IMR-90 (cell line): Measurements from ENCODE around the gene CERS6. TPM values are rescaled to one million over a fixed set of nuclear protein-coding genes. Genes with fewer than 3 reads are reported as not detected.

Source experiments
- ATAC-seq: fragments of 200-7000 bp; cut with Tn5 transposase; 2 replicates; pipeline ENCODE4 v1.9.1; 2020; ENCODE audit warnings: low read depth, mild to moderate bottlenecking, moderate library complexity
- BruUV-seq: library from RNA; stranded (reverse); fragments of 400-500 nt; replicated peaks from 2 replicates; lab custom pipeline; 2021; lab: Mats Ljungman, UMichigan
- CTCF ChIA-PET: fragments of 300-600 bp; formaldehyde crosslinking; extraction: SDS; loops from one replicate; lab custom pipeline; 2021; ENCODE audit warnings: antibody characterized with exemption; lab: Yijun Ruan, JAX
- POLR2A ChIA-PET: fragments of 300-600 bp; sonication (Branson Sonifier 250); formaldehyde crosslinking; loops from one replicate; lab custom pipeline; 2022; ENCODE audit warnings: antibody characterized with exemption; ENCODE audit not compliant: unreplicated experiment; lab: Charles Lee
- DNase-seq: peaks from one replicate; pipeline ENCODE4 v3.0.0; 2013
- H2AFZ ChIP-seq: replicated peaks from 2 replicates; pipeline ENCODE3; 2013; ENCODE audit warnings: low read length, mild to moderate bottlenecking; ENCODE audit not compliant: poor library complexity
- H2AK5ac ChIP-seq: 2 replicates; pipeline ENCODE4 v1.6.1; 2013; ENCODE audit warnings: low read depth, low read length, inconsistent platforms
- H2AK9ac ChIP-seq: replicated peaks from 2 replicates; pipeline ENCODE3; 2013; ENCODE audit warnings: mild to moderate bottlenecking, low read depth, low read length, moderate library complexity; ENCODE audit not compliant: poor library complexity
- H2BK120ac ChIP-seq: 2 replicates; pipeline ENCODE4 v1.6.1; 2013; ENCODE audit warnings: low read depth, low read length, inconsistent platforms
- H2BK15ac ChIP-seq: 3 replicates; pipeline ENCODE4 v1.6.1; 2013; ENCODE audit warnings: low read depth, low read length, inconsistent platforms
- H2BK20ac ChIP-seq: 2 replicates; pipeline ENCODE4 v1.6.1; 2013; ENCODE audit warnings: low read depth, mild to moderate bottlenecking, inconsistent platforms, low read length, moderate library complexity
- H2BK5ac ChIP-seq: 2 replicates; pipeline ENCODE4 v1.6.1; 2013; ENCODE audit warnings: mild to moderate bottlenecking, low read depth, low read length, inconsistent platforms; ENCODE audit not compliant: poor library complexity, severe bottlenecking
- H3K14ac ChIP-seq: replicated peaks from 2 replicates; pipeline ENCODE4 v1.6.1; 2013; ENCODE audit warnings: low read depth, low read length, inconsistent platforms
- H3K18ac ChIP-seq: 2 replicates; pipeline ENCODE4 v1.6.1; 2013; ENCODE audit warnings: low read depth, low read length, control low read depth
- H3K23ac ChIP-seq: 2 replicates; pipeline ENCODE4 v1.6.1; 2013; ENCODE audit warnings: low read depth, low read length, inconsistent platforms
- H3K27ac ChIP-seq: 2 replicates; pipeline ENCODE4 v1.5.1; 2013; ENCODE audit warnings: mild to moderate bottlenecking, control low read depth, low read length; ENCODE audit not compliant: insufficient read depth
- H3K27me3 ChIP-seq: 2 replicates; pipeline ENCODE4 v1.6.1; 2013; ENCODE audit warnings: low read length; ENCODE audit not compliant: control insufficient read depth, insufficient read depth
- H3K36me3 ChIP-seq: 2 replicates; pipeline ENCODE4 v1.6.1; 2013; ENCODE audit warnings: low read length, mixed read lengths; ENCODE audit not compliant: control insufficient read depth, insufficient read depth
- H3K4ac ChIP-seq: 2 replicates; pipeline ENCODE4 v1.6.1; 2013; ENCODE audit warnings: low read depth, low read length, inconsistent platforms
- H3K4me1 ChIP-seq: 2 replicates; pipeline ENCODE4 v1.6.1; 2013; ENCODE audit warnings: low read length, mixed read lengths; ENCODE audit not compliant: control insufficient read depth, insufficient read depth
- H3K4me2 ChIP-seq: 2 replicates; pipeline ENCODE4 v1.6.1; 2013; ENCODE audit warnings: low read depth, mild to moderate bottlenecking, control low read depth, low read length, moderate library complexity
- H3K4me3 ChIP-seq: 2 replicates; pipeline ENCODE4 v1.5.1; 2013; ENCODE audit warnings: low read depth, mild to moderate bottlenecking, control low read depth, low read length, moderate library complexity; ENCODE audit not compliant: insufficient read depth
- H3K56ac ChIP-seq: 2 replicates; pipeline ENCODE4 v1.6.1; 2013; ENCODE audit warnings: low read length, inconsistent platforms; ENCODE audit not compliant: insufficient read depth; ENCODE audit errors: extremely low read depth
- H3K79me1 ChIP-seq, 2 experiments: 2 replicates each; pipeline ENCODE4 v1.6.1; 2013; ENCODE audit warnings: low read length in 2 of 2, inconsistent platforms in 1 of 2, low read depth in 1 of 2
- H3K9ac ChIP-seq: 2 replicates; pipeline ENCODE4 v1.6.1; 2013; ENCODE audit warnings: low read depth, low read length, control low read depth
- H3K9me1 ChIP-seq: 2 replicates; pipeline ENCODE4 v1.6.1; 2013; ENCODE audit warnings: low read length, inconsistent platforms; ENCODE audit not compliant: insufficient read depth
- H3K9me3 ChIP-seq: 2 replicates; pipeline ENCODE4 v1.6.1; 2013; ENCODE audit warnings: low read length; ENCODE audit not compliant: control insufficient read depth, insufficient read depth
- H4K20me1 ChIP-seq: 2 replicates; pipeline ENCODE4 v1.6.1; 2013; ENCODE audit warnings: low read length, inconsistent platforms; ENCODE audit not compliant: insufficient read depth
- H4K5ac ChIP-seq: 2 replicates; pipeline ENCODE4 v1.6.1; 2013; ENCODE audit warnings: mild to moderate bottlenecking, low read depth, low read length, control low read depth
- H4K8ac ChIP-seq, 2 experiments: 2 replicates each; pipeline ENCODE4 v1.6.1; 2013; ENCODE audit warnings: low read depth in 2 of 2, low read length in 2 of 2, control low read depth in 1 of 2, inconsistent platforms in 1 of 2
- H4K91ac ChIP-seq: 2 replicates; pipeline ENCODE4 v1.6.1; 2013; ENCODE audit warnings: low read depth, low read length, inconsistent platforms; ENCODE audit not compliant: insufficient read depth
- ELK1 ChIP-seq: fragments of 150-350 bp; IDR thresholded peaks from 2 replicates; pipeline ENCODE4 v1.6.1; 2016; ENCODE audit warnings: low read depth, mild to moderate bottlenecking, low read length, moderate library complexity, borderline replicate concordance
- MAFK ChIP-seq: IDR thresholded peaks from 2 replicates; pipeline ENCODE4 v1.6.1; 2012; ENCODE audit warnings: low read depth, low read length, improper control_type of control experiment
- WGBS, 2 experiments: methylation state at CpG; one replicate each; pipeline versions ENCODE4 v1.1.5 to v1.1.7; 2013; ENCODE audit warnings: missing lambda C conversion rate in 2 of 2; ENCODE audit not compliant: insufficient read length in 1 of 2; ENCODE audit errors: extremely low coverage in 2 of 2; 5-methylcytosine and 5-hydroxymethylcytosine counted together
- dilution Hi-C: fragments of 300-500 bp; cut with HindIII; formaldehyde crosslinking; loops from one replicate; pipeline ENCODE4 v1.14.3; 2018; ENCODE audit warnings: low sequenced_read_pairs; ENCODE audit not compliant: unreplicated experiment
- in situ Hi-C: fragments of 300-500 bp; cut with MboI; formaldehyde crosslinking; loops from 3 replicates; pipeline ENCODE4 v1.14.3; 2019; ENCODE audit warnings: low sequenced_read_pairs, inconsistent platforms, mixed read lengths
- intact Hi-C: fragments of 100-400 bp; cut with micrococcal nuclease; formaldehyde crosslinking; loops from 2 replicates; pipeline ENCODE4 v1.10.0; 2022
- polyA plus RNA-seq, 3 experiments: library from polyadenylated mRNA; depleted of rRNA; stranded (reverse); fragments of >200 nt; gene quantifications; 2 replicates each; pipeline ENCODE4 v1.2.3, GENCODE V29; 2012; ENCODE audit warnings: low replicate concordance in 1 of 3
- total RNA-seq: library from RNA; depleted of rRNA; stranded (reverse); fragments of >200 nt; gene quantifications from 2 replicates; pipeline ENCODE4 v1.2.3, GENCODE V29; 2012

CERS6 gene
- total and polyA plus RNA-seq, 2 of the 4 experiments (the other 2 are of a cell fraction), result 2.1 to 5.7 TPM

DNA sequence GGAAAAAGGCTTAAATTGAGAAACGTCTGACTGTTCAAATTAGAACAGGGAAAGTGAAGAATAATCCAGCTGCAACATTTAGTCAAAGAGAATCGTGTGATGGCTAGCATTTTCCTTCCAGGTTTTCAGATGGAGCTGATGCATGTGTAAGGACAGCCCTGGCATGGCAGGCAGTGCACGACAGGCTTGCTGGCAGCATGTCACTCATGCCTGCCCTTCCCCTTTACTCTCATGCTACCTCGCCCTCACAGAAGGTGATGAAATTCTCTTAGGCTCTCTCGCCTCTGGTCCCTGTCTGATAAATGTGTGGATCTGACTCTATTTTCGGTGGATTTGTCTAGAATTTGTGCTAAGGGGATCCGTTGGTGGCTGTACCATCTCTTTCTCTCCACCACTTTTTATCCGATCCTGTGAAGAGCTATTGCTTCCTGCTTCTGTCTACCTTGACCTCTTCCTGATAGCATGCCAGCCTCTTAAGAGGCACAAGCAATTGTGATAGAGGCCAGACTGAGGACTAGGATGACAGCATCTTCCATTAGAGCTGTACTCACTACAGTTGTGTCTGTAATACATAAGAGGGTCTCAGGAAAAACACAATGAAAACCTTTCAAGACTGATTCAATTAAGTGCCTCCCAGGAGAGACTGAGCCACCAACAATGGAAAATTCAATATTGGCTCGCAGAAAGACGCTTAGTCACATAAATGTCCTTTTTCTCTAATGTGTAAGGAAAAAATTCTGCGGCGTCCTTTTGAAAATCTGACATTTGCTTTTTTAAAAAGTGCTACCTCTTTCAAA, 280.8 kb downstream of the CERS6 start:
- Histone ChIP-seq H2AK9ac (no peak overlapping the region), H3K79me1 (no peaks in the 10 kb centered on the region), H3K4me2 (no peak overlapping the region), H4K91ac (no peak overlapping the region), H3K9ac (no peak overlapping the region), H2BK5ac (no peak overlapping the region), H2BK120ac (no peak overlapping the region), H3K14ac (no peak overlapping the region), H3K9me1 (no peaks in the 10 kb centered on the region), H2BK20ac (no peak overlapping the region), H3K27me3 (no peaks in the 10 kb centered on the region), H3K4ac (no peak overlapping the region), H4K5ac (no peak overlapping the region), H3K4me1 (no peaks in the 10 kb centered on the region), H3K23ac (no peak overlapping the region), H3K56ac (no peak overlapping the region), H3K18ac (no peak overlapping the region), H3K27ac (no peak overlapping the region), H4K8ac (no peak overlapping the region), H3K9me3 (no peaks in the 10 kb centered on the region), H2BK15ac (no peak overlapping the region), H4K20me1 (no peaks in the 10 kb centered on the region), H2AFZ (no peak overlapping the region), H3K4me3 (no peak overlapping the region), H2AK5ac (no peak overlapping the region), H3K36me3 (no peaks in the 10 kb centered on the region)
- TF ChIP-seq MAFK (no peak), ELK1 (no peak)
- no peak for ATAC-seq
- intact Hi-C loops, result no loop called here
- DNase-seq, result no peak
- POLR2A ChIA-PET, result interaction anchor here (0.6 kb wide), 1 partner anchor 28 kb away, joined by 3 read pairs; no protein-coding TSS in a partner anchor
- no CpG with 5 or more reads among the region's 12 CpGs for WGBS, 2 experiments
- CTCF ChIA-PET, result interaction anchor here (1.4 kb wide), 1 partner anchor 32 kb away, joined by 4 read pairs; no protein-coding TSS in a partner anchor
- dilution Hi-C loops, result no loop called here
- no TSS peak for BruUV-seq
- in situ Hi-C loops, result no loop called here
